DOHH2 (cell line): ENCODE measurements around the gene NFKB2.

Experiments used
- CTCF ChIP-seq: fragments of 200-600 bp; sonication (generic); IDR thresholded peaks from one replicate; pipeline ENCODE4 v1.5.1; 2014; ENCODE audit warnings: antibody characterized with exemption, mild to moderate bottlenecking, low read depth, low read length; ENCODE audit not compliant: poor library complexity, severe bottlenecking
- EZH2phosphoT487 ChIP-seq: fragments of 200-600 bp; sonication (generic); IDR thresholded peaks from 2 replicates; pipeline ENCODE4 v1.6.1; 2017; ENCODE audit warnings: borderline replicate concordance, mild to moderate bottlenecking, antibody characterized with exemption, low read length, moderate library complexity, mixed read lengths

- TF ChIP-seq CTCF (no peak), EZH2phosphoT487 (no peak)
These were observed 4.6 kb downstream of the NFKB2 start for GRCh38 chr10:102400076-102400475.
